Transverse colon (tissue), 4 donors: ENCODE measurements around the gene PLK1. TPM values are rescaled to one million over a fixed set of nuclear protein-coding genes. Genes with fewer than 3 reads are reported as not detected.

Experiments used
- DNase-seq: peaks from one replicate; pipeline ENCODE4 v3.0.0-alpha.2; 2019
- H3K27ac ChIP-seq, 4 donors: fragments of 200-600 bp; sonication (generic); 2 replicates each; pipeline ENCODE4 v1.5.1; 2016 to 2018; ENCODE audit warnings: inconsistent platforms in 4 of 4
- H3K27me3 ChIP-seq: fragments of 200-600 bp; sonication (generic); 2 replicates; pipeline ENCODE4 v1.5.1; 2017; ENCODE audit warnings: inconsistent platforms
- H3K36me3 ChIP-seq, 4 donors: fragments of 200-600 bp; sonication (generic); 2 replicates each; pipeline ENCODE4 v1.5.1; 2017 to 2019; ENCODE audit warnings: inconsistent platforms in 4 of 4
- H3K4me1 ChIP-seq, 4 donors: fragments of 200-600 bp; sonication (generic); 2 replicates each; pipeline ENCODE4 v1.5.1; 2017 to 2020; ENCODE audit warnings: inconsistent platforms in 4 of 4
- H3K4me3 ChIP-seq, 4 donors: fragments of 200-600 bp; sonication (generic); 1 replicate in 1 of 4; 2 replicates in 3 of 4; pipeline versions ENCODE4 v1.5.1 to v1.6.1; 2017 to 2019; ENCODE audit warnings: inconsistent platforms in 4 of 4
- H3K9me3 ChIP-seq, 2 donors: fragments of 200-600 bp; sonication (generic); 2 replicates each; pipeline ENCODE4 v1.5.1; 2017 to 2019; ENCODE audit warnings: inconsistent platforms in 2 of 2
- EP300 ChIP-seq: sonication (generic); formaldehyde crosslinking; IDR thresholded peaks from one replicate; pipeline ENCODE4 v1.6.1; 2017; ENCODE audit warnings: antibody characterized with exemption, low read depth
- POLR2A ChIP-seq: fragments of 450-650 bp; IDR thresholded peaks from one replicate; pipeline ENCODE4 v1.6.1; 2016; ENCODE audit warnings: antibody characterized with exemption, mild to moderate bottlenecking, moderate library complexity
- POLR2AphosphoS5 ChIP-seq, 3 donors: sonication (generic); formaldehyde crosslinking; IDR thresholded peaks; one replicate each; pipeline ENCODE4 v1.6.1; 2016; ENCODE audit warnings: antibody characterized with exemption in 3 of 3
- WGBS, 2 donors: methylation state at CpG; one replicate each; pipeline ENCODE4 v1.1.5; 2018; ENCODE audit warnings: low coverage in 1 of 2; 5-methylcytosine and 5-hydroxymethylcytosine counted together
- in situ Hi-C, 4 donors: fragments of 200-750 bp; cut with MboI; loops; one replicate each; pipeline versions ENCODE4 v1.15.0 to v1.15.1; 2017; ENCODE audit warnings: low sequenced_read_pairs in 3 of 4, low pct_ligation_motif_present in 1 of 4, low pct_unique_long_range_greater_than_20kb in 1 of 4
- intact Hi-C: fragments of 100-400 bp; cut with DNase I; formaldehyde crosslinking; loops from one replicate; pipeline ENCODE4 v1.15.1; 2023; ENCODE audit warnings: low total_unique reads
- total RNA-seq, 4 donors: library from RNA; depleted of rRNA; stranded (reverse); fragments of >200 nt; gene quantifications; one replicate each; pipeline ENCODE4 v1.1.0, GENCODE V29; 2016
- TF ChIP-seq, protein P1 (sequence below), 5 experiments: fragments of 200-600 bp in 3 of 5; fragments of 450-650 bp in 2 of 5; sonication (generic) in 3 of 5; IDR thresholded peaks; 1 replicate in 2 of 5; 2 replicates in 3 of 5; pipeline ENCODE4 v1.5.1; 2016 to 2017; ENCODE audit warnings: antibody characterized with exemption in 5 of 5, inconsistent platforms in 3 of 5, mild to moderate bottlenecking in 2 of 5, moderate library complexity in 1 of 5

Gene PLK1
- total RNA-seq, 4 donors from 2014 or later: 1.5 to 20.1 (median 4.3) TPM

- no peak for TF ChIP-seq POLR2AphosphoS5 (IDR thresholded peaks at IDR 0.05)
- TF ChIP-seq, protein P1, sequence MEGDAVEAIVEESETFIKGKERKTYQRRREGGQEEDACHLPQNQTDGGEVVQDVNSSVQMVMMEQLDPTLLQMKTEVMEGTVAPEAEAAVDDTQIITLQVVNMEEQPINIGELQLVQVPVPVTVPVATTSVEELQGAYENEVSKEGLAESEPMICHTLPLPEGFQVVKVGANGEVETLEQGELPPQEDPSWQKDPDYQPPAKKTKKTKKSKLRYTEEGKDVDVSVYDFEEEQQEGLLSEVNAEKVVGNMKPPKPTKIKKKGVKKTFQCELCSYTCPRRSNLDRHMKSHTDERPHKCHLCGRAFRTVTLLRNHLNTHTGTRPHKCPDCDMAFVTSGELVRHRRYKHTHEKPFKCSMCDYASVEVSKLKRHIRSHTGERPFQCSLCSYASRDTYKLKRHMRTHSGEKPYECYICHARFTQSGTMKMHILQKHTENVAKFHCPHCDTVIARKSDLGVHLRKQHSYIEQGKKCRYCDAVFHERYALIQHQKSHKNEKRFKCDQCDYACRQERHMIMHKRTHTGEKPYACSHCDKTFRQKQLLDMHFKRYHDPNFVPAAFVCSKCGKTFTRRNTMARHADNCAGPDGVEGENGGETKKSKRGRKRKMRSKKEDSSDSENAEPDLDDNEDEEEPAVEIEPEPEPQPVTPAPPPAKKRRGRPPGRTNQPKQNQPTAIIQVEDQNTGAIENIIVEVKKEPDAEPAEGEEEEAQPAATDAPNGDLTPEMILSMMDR (IDR thresholded peaks at IDR 0.05): no peak
- no peak for TF ChIP-seq POLR2A
- no peak for TF ChIP-seq EP300
- WGBS, 2 donors: 66% methylated on average over 32 of the region's 32 CpGs; no CpG with 5 or more reads in 1 of the 2 donors
- no peaks in the 10 kb centered on the region for H3K9me3 ChIP-seq
- no peak for DNase-seq
- intact Hi-C loops: no loop called here
- in situ Hi-C loops: no loop called here
- H3K27ac ChIP-seq: no peak overlapping the region
- H3K4me1 ChIP-seq: peaks cover 0 to 8% (median 3%) of the 10 kb centered on the region in 4 donors
- peaks cover 0 to 12% (median 5%) of the 10 kb centered on the region in 4 donors for H3K36me3 ChIP-seq
- H3K27me3 ChIP-seq: no peaks in the 10 kb centered on the region
- no peak overlapping the region for H3K4me3 ChIP-seq
Measured at GRCh38 chr16:23694644-23695373, 16.1 kb downstream of the PLK1 start.

- H3K9me3 ChIP-seq: no peaks in the 10 kb centered on the region
- H3K27ac ChIP-seq: no peak overlapping the region
- no peaks in the 10 kb centered on the region for H3K27me3 ChIP-seq
- H3K36me3 ChIP-seq: peaks cover 0 to 4% (median 1%) of the 10 kb centered on the region in 4 donors
- in situ Hi-C loops: no loop called here
- TF ChIP-seq EP300: no peak
- no peak for TF ChIP-seq POLR2A
- TF ChIP-seq, protein P1 (IDR thresholded peaks at IDR 0.05): no peak
- no peak for TF ChIP-seq POLR2AphosphoS5 (IDR thresholded peaks at IDR 0.05)
- WGBS, 2 donors: 89 to 90% methylated on average over 6 to 11 of the region's 11 CpGs
- H3K4me1 ChIP-seq: peaks cover 0 to 8% (median 3%) of the 10 kb centered on the region in 4 donors
- no peak for DNase-seq
- intact Hi-C loops: no loop called here
- H3K4me3 ChIP-seq: no peak overlapping the region
Measured at GRCh38 chr16:23695756-23696155, 17.1 kb downstream of the PLK1 start.

DNA sequence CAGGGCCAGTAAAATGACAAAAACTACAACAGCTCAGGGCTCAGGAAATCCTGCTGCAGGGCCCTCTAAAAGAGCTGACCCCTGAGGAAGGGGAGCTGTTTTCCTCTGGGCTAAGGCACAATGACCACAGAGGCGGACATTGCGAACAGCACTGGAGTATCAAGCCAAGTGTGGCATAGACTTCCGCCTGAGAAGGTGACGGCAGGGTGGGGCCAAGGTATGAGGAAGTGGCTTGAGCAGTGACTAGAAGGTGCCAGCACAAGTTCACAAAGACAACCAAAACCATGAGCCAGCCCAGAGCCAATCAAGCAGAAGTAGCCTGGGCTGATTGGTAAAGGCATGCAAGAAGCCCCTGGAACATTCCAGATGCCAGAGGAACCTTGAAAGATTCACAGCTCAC is 20.4 kb downstream of the PLK1 start:
- 49% methylated on average over 4 of the region's 4 CpGs; no CpG with 5 or more reads in 1 of the 2 donors for WGBS, 2 donors
- Histone ChIP-seq H3K36me3 (peaks cover 0 to 9% (median 0%) of the 10 kb centered on the region in 4 donors), H3K4me1 (peaks cover 0 to 8% (median 3%) of the 10 kb centered on the region in 4 donors), H3K27ac (peak overlapping the region; percentile 77 to 86 (median 82)), H3K9me3 (no peaks in the 10 kb centered on the region), H3K27me3 (no peaks in the 10 kb centered on the region), H3K4me3 (no peak overlapping the region)
- intact Hi-C loops: no loop called here
- TF ChIP-seq POLR2A (peak; percentile 64), POLR2AphosphoS5 (IDR thresholded peaks at IDR 0.05) (peak in 2 of 3 donors; percentile 86 to 87)
- TF ChIP-seq, protein P1 (IDR thresholded peaks at IDR 0.05): no peak
- peak; percentile 86 for DNase-seq
- in situ Hi-C loops: no loop called here

DNA sequence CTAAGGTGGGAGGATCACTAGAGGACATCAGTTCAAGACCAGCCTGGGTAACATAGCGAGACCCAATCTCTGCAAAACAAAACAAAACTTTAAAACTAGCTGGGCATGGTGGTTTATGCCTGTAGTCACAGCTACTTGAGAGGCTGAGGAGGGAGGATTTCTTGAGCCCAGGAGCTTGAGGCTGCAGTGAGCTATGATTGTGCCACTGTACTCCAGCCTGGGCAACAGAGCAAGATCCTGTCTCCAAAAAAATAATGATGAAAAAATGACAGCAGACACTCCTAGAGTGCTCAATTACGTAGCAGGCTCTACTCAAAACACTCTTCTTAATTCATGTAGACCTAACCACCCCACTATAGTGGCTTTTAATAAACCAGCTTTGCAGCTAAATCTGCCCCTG is 21.4 kb downstream of the PLK1 start:
- H3K27ac ChIP-seq: peak overlapping the region; percentile 77 to 86 (median 82)
- in situ Hi-C loops: no loop called here
- no peak overlapping the region for H3K4me3 ChIP-seq
- peaks cover 0 to 6% (median 0%) of the 10 kb centered on the region in 4 donors for H3K36me3 ChIP-seq
- H3K4me1 ChIP-seq: peaks cover 0 to 8% (median 3%) of the 10 kb centered on the region in 4 donors
- no peaks in the 10 kb centered on the region for H3K9me3 ChIP-seq
- H3K27me3 ChIP-seq: no peaks in the 10 kb centered on the region
- WGBS, 2 donors: 92 to 100% methylated on average over 1 to 2 of the region's 2 CpGs
- no peak for TF ChIP-seq POLR2AphosphoS5 (IDR thresholded peaks at IDR 0.05)
- TF ChIP-seq, protein P1 (IDR thresholded peaks at IDR 0.05): no peak
- TF ChIP-seq POLR2A: no peak
- no peak for TF ChIP-seq EP300
- intact Hi-C loops: no loop called here
- no peak for DNase-seq
